Renal pelvis (tissue), 4 donors: ENCODE measurements around the gene HDHD5. TPM values are rescaled to one million over a fixed set of nuclear protein-coding genes. Genes with fewer than 3 reads are reported as not detected.

Source experiments
- DNase-seq: peaks from one replicate; pipeline ENCODE4 v3.0.0-alpha.2; 2013
- polyA plus RNA-seq, 3 donors: library from polyadenylated mRNA; unstranded; fragments of 120-200 nt; gene quantifications; one replicate each; pipeline ENCODE4 v1.2.1, GENCODE V29; 2013; ENCODE audit not compliant: insufficient read length in 3 of 3

Gene HDHD5
- polyA plus RNA-seq, 3 donors = 38.7 to 46.6 (median 44.7) TPM

- DNase-seq = no peak
Observed at GRCh38 chr22:17108256-17109112, 50.6 kb downstream of the HDHD5 start.

GRCh38 chr22:17107547-17107810 is 51.6 kb downstream of the HDHD5 start:
- no peak for DNase-seq

- DNase-seq = no peak
Observed at GRCh38 chr22:17106785-17107546, 52.1 kb downstream of the HDHD5 start.

GRCh38 chr22:17106161-17106784 is 52.8 kb downstream of the HDHD5 start:
- no peak for DNase-seq

- DNase-seq = no peak
Observed at GRCh38 chr22:17105143-17106129, 53.6 kb downstream of the HDHD5 start.

GRCh38 chr22:17104336-17104935 is 54.6 kb downstream of the HDHD5 start:
- DNase-seq = no peak

- no peak for DNase-seq
Observed at GRCh38 chr22:17103351-17103750, 55.7 kb downstream of the HDHD5 start.

GRCh38 chr22:17102297-17102667 is 56.8 kb downstream of the HDHD5 start:
- DNase-seq = no peak

GRCh38 chr22:17101475-17102296 is 57.4 kb downstream of the HDHD5 start:
- DNase-seq = no peak

GRCh38 chr22:17100621-17101020 is 58.5 kb downstream of the HDHD5 start:
- DNase-seq = no peak

GRCh38 chr22:17098379-17098819 is 60.7 kb downstream of the HDHD5 start:
- DNase-seq = no peak

GRCh38 chr22:17097701-17098100 is 61.4 kb downstream of the HDHD5 start:
- DNase-seq = no peak

- DNase-seq = no peak
Observed at GRCh38 chr22:17097062-17097461, 62.0 kb downstream of the HDHD5 start.

GRCh38 chr22:17096071-17096470 is 63.0 kb downstream of the HDHD5 start:
- no peak for DNase-seq

GRCh38 chr22:17095538-17095937 is 63.5 kb downstream of the HDHD5 start:
- DNase-seq = no peak

GRCh38 chr22:17093081-17093480 is 66.0 kb downstream of the HDHD5 start:
- no peak for DNase-seq

GRCh38 chr22:17091851-17092250 is 67.2 kb downstream of the HDHD5 start:
- DNase-seq = no peak

GRCh38 chr22:17090550-17090949 is 68.5 kb downstream of the HDHD5 start:
- no peak for DNase-seq
